Right cardiac atrium (tissue), 5 donors: ENCODE data around the gene DNAH7. TPM values are rescaled to one million over a fixed set of nuclear protein-coding genes. Genes with fewer than 3 reads are reported as not detected.
A peak's percentile ranks its signal among the peaks of the same experiment; 100 is the strongest.
"Not testable (repeated sequence)": the region's sequence is repeated elsewhere in the genome, so short reads cannot be mapped to it uniquely, and the experiment has no call there.

Experiments
- ATAC-seq, 2 donors: fragments of 200-7000 bp; cut with Tn5 transposase; one replicate each; pipeline versions ENCODE4 v1.8.0 to v1.9.1; 2020; ENCODE audit warnings: moderate library complexity in 2 of 2, mild to moderate bottlenecking in 1 of 2
- DNase-seq, 3 donors: peaks; one replicate each; pipeline ENCODE4 v3.0.0-alpha.2; 2020
- H3K27ac ChIP-seq: one replicate; pipeline ENCODE4 v1.5.1; 2013; ENCODE audit warnings: mild to moderate bottlenecking, low read length, control low read depth, moderate library complexity
- H3K27me3 ChIP-seq: one replicate; pipeline ENCODE4 v1.6.1; 2013; ENCODE audit not compliant: control insufficient read depth, insufficient read depth
- H3K4me1 ChIP-seq: one replicate; pipeline ENCODE4 v1.6.1; 2013; ENCODE audit warnings: low read length; ENCODE audit not compliant: control insufficient read depth, insufficient read depth
- H3K4me3 ChIP-seq: one replicate; pipeline ENCODE4 v1.5.1; 2013; ENCODE audit warnings: low read length, control low read depth
- H3K9me3 ChIP-seq: one replicate; pipeline ENCODE4 v1.6.1; 2013; ENCODE audit warnings: low read length; ENCODE audit not compliant: control insufficient read depth
- WGBS: extraction: QIAGEN DNeasy Blood & Tissue Kit; methylation state at CpG from one replicate; pipeline ENCODE4 v1.1.7; 2013; 5-methylcytosine and 5-hydroxymethylcytosine counted together
- intact Hi-C, 4 donors: fragments of 100-400 bp; cut with DNase I; formaldehyde crosslinking; loops; one replicate each; pipeline versions ENCODE4 v1.11.0 to v1.14.0; 2022 to 2023
- polyA plus RNA-seq: library from polyadenylated mRNA; stranded (reverse); fragments of 200-250 nt; gene quantifications from one replicate; pipeline ENCODE4 v1.2.3, GENCODE V29; 2013
- total RNA-seq, 4 donors: library from RNA; stranded (reverse); fragmentation: NEBNext Ultra II Directional; extraction: Animal tissue kit (Norgen Biotek cat#: 25700); gene quantifications; one replicate each; pipeline ENCODE4 v1.2.1, GENCODE V29; 2021
- donor health status: healthy with polysubstance abuse.
- donor health status: DM: no; HTN: yes; CAD: no.
- donor health status: DM: no; HTN: no; CAD: no.
- donor health status: DM: no; HTN: yes; CAD: no; lungs with severe emphysema.
- donor health status: DM: yes; HTN: yes; CAD: no.

The DNAH7 gene
- total and polyA plus RNA-seq, 5 donors = 0.16 to 0.77 (median 0.48) TPM

- DNase-seq (no peak), ATAC-seq (no peak)
- Histone ChIP-seq H3K4me3 (no peak overlapping the region), H3K27ac (no peak overlapping the region), H3K4me1 (no peaks in the 10 kb centered on the region), H3K9me3 (no peaks in the 10 kb centered on the region), H3K27me3 (no peaks in the 10 kb centered on the region)
- 96% methylated on average over 2 of the region's 2 CpGs for WGBS
- intact Hi-C loops = no loop called here
These were observed 347.6 kb downstream of the DNAH7 start for GRCh38 chr2:195721042-195721441.

DNA sequence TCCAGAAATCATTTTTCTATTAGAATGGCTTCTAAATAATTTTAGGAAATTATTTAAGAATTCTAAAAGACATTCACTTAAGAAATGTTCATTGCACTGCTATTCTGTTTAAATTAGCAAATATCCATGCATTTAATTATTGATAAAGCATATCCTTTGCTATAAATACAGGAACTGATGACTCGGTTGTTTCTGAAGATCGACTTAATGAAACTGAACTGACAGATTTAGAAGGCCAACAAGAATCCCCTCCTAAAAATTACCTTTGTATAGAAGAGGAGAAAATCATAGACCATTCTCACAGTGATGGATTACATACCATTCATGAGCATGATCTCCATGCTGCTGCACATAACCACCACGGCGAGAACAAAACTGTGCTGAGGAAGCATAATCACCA lies 352.2 kb downstream of the DNAH7 start:
- DNase-seq (no peak), ATAC-seq (no peak)
- Histone ChIP-seq H3K27me3 (no peaks in the 10 kb centered on the region), H3K27ac (no peak overlapping the region), H3K9me3 (no peaks in the 10 kb centered on the region), H3K4me1 (no peaks in the 10 kb centered on the region), H3K4me3 (no peak overlapping the region)
- intact Hi-C loops = no loop called here
- WGBS = 97% methylated on average over 4 of the region's 4 CpGs

DNA sequence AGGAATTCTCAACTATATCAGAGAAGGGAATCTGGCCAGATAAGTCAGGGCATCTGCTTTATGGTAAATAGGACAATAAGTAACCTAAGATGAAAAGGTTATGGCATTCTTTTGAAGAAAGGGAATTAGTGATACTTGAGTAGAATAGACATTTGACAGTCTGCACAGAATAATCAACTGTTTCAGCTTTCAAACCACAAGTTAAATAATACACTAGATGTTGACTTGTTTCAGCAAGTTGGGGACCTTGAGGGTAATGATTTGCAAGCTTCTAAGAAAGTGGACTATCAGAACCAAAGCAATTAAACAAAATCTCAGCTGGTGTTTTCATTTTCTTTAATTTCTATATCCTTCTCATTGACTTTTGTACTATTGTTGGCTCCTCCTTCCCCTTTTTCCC lies 357.2 kb downstream of the DNAH7 start:
- Histone ChIP-seq H3K27ac (no peak overlapping the region), H3K9me3 (no peaks in the 10 kb centered on the region), H3K4me1 (peaks cover 1% of the 10 kb centered on the region), H3K4me3 (no peak overlapping the region), H3K27me3 (no peaks in the 10 kb centered on the region)
- no peak for ATAC-seq
- intact Hi-C loops = no loop called here
- DNase-seq = no peak

DNA sequence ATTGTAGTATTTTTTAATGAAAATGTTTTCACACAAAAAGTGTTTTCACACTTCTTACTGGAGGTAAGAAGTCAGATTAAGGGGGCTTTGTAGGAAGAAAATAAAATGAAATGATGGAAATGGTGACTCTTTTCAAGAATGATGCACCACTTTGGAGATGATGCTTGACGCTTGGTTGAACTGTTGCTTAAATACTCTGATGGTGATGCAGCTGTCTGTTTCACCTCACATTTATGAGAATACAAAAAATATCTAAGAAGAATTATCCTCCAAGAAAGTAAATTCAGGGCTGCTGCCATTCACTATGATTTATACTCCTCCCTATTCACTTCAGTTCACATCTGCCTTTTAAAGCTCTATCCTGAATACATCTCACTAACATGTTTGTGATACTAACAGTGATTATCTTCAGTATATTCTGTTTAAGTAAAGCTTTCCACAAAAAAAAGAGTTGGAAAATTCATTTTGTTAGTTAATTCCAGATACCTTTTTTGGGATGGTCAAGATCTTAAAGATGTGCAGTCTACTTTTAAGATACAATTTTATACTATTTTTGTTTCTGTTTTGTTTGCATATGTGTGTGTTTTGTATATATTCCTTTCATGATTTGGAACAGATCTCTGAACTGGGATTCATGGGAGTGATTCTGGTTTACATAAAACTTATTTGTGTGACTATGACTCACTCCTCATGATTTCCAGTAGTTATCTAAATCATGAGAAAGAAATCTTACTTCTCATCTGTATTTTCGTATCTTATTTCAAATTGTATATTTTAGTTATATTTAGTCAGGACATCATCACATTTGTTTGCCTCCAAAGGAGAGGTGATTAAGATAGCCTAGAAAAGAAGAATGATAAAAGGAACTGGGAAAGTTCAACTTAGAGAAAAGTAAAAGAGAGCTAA lies 358.5 kb downstream of the DNAH7 start:
- intact Hi-C loops = no loop called here
- DNase-seq (no peak), ATAC-seq (no peak)
- peaks cover 1% of the 10 kb centered on the region for H3K4me1 ChIP-seq
- no peak overlapping the region for H3K4me3 ChIP-seq
- 78% methylated on average over 2 of the region's 2 CpGs for WGBS
- no peaks in the 10 kb centered on the region for H3K27me3 ChIP-seq
- no peaks in the 10 kb centered on the region for H3K9me3 ChIP-seq
- no peak overlapping the region for H3K27ac ChIP-seq

- intact Hi-C loops = no loop called here
- no peak overlapping the region for H3K27ac ChIP-seq
- peaks cover 1% of the 10 kb centered on the region for H3K4me1 ChIP-seq
- no peaks in the 10 kb centered on the region for H3K9me3 ChIP-seq
- no peaks in the 10 kb centered on the region for H3K27me3 ChIP-seq
- no peak overlapping the region for H3K4me3 ChIP-seq
- WGBS = 63% methylated on average over 5 of the region's 5 CpGs
- DNase-seq (no peak), ATAC-seq (no peak)
These were observed 362.3 kb downstream of the DNAH7 start for GRCh38 chr2:195706161-195706900.

DNA sequence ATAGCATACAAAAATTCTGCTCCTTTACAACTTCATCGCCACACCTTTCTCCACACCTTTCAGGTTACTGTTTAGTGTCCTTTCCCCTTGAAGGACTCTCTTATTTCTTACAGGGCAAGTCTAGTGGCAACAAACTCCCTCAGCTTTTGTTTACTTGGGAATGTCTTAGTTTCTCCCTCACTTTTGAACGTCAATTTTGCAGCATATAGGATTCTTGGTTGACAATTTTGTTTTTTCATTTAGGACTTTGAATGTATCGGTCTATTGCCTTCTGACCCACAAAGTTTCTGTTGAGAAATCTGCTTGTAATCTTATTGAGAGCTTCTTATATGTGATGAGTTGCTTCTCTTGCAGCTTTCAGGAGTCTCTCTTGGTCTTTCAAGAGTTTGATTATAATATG lies 368.2 kb downstream of the DNAH7 start:
- intact Hi-C loops = no loop called here
- WGBS = 89% methylated on average over 3 of the region's 3 CpGs

DNA sequence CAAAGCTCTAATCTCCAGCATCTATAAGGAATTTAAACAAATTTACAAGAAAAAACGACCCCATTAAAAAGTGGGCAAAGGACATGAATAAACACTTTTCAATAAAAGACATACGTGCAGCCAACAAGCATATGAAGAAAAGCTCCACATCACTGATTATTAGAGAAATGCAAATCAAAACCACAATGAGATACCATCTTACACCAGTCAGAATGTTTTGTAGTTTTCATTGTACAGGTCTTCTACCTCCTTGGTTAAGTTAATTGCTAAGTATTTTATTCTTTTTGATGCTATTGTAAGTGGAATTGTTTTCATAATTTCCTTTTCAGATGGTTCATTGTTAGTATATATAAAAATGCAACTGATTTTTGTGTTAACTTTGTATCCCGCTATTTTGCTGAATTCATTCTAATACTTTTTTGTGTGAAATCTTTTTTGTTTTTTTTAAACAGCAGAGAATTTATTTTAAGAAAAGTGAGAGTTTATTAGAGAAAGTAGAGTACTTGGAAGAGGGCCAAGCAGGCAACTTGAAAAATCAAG lies 370.9 kb downstream of the DNAH7 start:
- H3K4me1 ChIP-seq = no peaks in the 10 kb centered on the region
- WGBS = 93% methylated on average over 3 of the region's 3 CpGs
- H3K9me3 ChIP-seq = no peaks in the 10 kb centered on the region
- intact Hi-C loops = no loop called here
- no peaks in the 10 kb centered on the region for H3K27me3 ChIP-seq
- H3K4me3 ChIP-seq = no peak overlapping the region
- no peak for ATAC-seq
- DNase-seq = no peak
- H3K27ac ChIP-seq = no peak overlapping the region

More for the DNA sequence above, 368.2 kb downstream of the DNAH7 start:
- Histone ChIP-seq H3K4me3 (no peak overlapping the region), H3K4me1 (no peaks in the 10 kb centered on the region), H3K9me3 (no peaks in the 10 kb centered on the region), H3K27me3 (no peaks in the 10 kb centered on the region), H3K27ac (no peak overlapping the region)
- DNase-seq (no peak), ATAC-seq (no peak)

DNA sequence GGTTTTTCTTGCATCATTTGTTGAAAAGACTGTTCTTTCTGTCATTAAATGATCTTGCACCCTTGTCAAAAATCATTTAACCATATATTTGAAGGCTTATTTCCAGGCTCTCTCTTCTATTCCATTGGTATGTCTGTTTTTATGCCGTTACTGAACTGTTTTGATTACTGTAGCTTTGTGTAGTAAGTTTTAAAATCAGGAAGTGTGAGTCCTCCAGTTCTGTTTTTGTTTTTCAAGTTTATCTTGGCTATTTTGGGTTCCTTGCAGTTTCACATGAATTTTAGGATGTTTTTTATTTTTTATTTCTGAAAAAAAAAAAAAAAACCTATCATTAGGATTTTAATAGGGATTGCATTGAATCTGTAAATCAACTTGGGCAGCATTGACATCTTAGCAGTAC lies 372.6 kb downstream of the DNAH7 start:
- ATAC-seq (no peak), DNase-seq (no peak)
- H3K27ac ChIP-seq = no peak overlapping the region
- H3K4me1 ChIP-seq = no peaks in the 10 kb centered on the region
- H3K4me3 ChIP-seq = no peak overlapping the region
- no peaks in the 10 kb centered on the region for H3K27me3 ChIP-seq
- intact Hi-C loops = no loop called here
- no peaks in the 10 kb centered on the region for H3K9me3 ChIP-seq
- WGBS = 92% methylated on average over 1 of the region's 1 CpG

GRCh38 chr2:195695002-195695631 lies 373.5 kb downstream of the DNAH7 start:
- ATAC-seq (no peak), DNase-seq (peak in 1 of 3 donors; percentile 20)
- H3K9me3 ChIP-seq = no peaks in the 10 kb centered on the region
- H3K4me3 ChIP-seq = no peak overlapping the region
- intact Hi-C loops = no loop called here
- 85% methylated on average over 8 of the region's 8 CpGs for WGBS
- H3K4me1 ChIP-seq = no peaks in the 10 kb centered on the region
- no peaks in the 10 kb centered on the region for H3K27me3 ChIP-seq
- H3K27ac ChIP-seq = no peak overlapping the region

- no peaks in the 10 kb centered on the region for H3K27me3 ChIP-seq
- DNase-seq (peak in 1 of 3 donors; percentile 48), ATAC-seq (no peak)
- no peaks in the 10 kb centered on the region for H3K4me1 ChIP-seq
- intact Hi-C loops = no loop called here
- WGBS = 98% methylated on average over 7 of the region's 7 CpGs
- H3K9me3 ChIP-seq = no peaks in the 10 kb centered on the region
- H3K27ac ChIP-seq = no peak overlapping the region
- no peak overlapping the region for H3K4me3 ChIP-seq
These were observed 374.1 kb downstream of the DNAH7 start for GRCh38 chr2:195694553-195694952.

DNA sequence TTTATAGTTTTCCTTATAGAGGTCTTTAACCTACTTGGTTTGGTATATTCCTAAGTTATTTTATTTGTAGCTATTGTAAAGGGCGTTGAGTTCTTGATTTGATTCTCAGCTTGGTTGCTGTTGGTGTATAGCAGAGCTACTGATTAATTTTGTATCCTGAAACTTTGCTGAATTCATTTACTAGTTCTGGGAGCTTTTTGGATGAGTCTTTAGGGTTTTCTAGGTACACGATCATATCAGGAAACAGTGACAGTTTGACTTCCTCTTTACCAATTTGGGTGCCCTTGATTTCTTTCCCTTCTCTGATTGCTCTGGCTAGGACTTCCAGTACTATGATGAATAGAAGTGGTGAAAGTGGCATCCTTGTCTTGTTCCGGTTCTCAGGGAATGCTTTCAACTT lies 376.1 kb downstream of the DNAH7 start:
- 88% methylated on average over 3 of the region's 3 CpGs for WGBS
- ATAC-seq, H3K27ac ChIP-seq, DNase-seq, H3K9me3 ChIP-seq, H3K4me1 ChIP-seq, intact Hi-C loops, H3K4me3 ChIP-seq, H3K27me3 ChIP-seq: not testable (repeated sequence)
